Measurements from ENCODE around the gene PLEKHG1.

The PLEKHG1 gene

DNA sequence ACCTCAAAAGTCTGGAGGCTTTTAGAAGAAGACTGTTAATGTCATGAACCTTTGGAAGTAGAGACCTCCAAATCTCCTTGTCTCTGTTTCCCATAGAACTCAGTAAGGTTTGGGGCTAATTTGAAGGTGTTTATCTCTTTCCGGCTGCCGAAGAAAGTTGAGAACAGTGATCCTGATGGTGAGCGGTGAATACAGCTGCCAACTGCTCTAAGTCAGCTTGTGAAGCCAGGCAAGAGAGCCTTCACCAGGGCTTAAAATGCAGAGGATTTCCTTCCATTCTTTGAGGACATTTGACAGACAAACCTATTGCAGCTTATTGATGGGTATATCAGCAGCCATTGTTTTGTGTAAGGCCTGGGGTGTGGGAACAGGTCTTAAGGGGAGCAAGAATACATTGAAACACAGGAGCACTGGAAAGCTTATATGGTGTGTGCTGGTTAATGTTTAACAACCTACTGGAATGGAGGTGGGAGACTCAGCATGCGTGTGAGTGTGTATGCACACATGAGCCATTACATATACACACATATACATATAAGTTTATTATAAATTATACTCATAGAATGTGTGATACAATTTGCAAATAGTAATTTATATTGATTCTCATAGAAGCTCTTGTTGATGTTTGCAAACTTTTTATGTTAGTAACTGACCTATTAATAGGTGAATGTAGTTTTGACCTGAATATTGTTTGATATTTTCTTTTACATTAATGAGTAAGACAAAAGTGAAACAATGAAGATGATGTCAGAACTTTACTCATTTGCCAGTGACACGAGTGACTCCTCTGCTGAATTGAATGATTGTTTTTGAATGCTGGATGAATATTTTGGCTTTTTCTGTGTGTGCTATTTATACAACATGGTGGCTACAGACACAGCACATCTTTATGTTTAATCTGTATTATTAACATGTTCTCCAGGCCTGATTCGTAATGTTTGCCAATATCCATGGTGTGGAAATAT, 18.1 kb downstream of the PLEKHG1 start:
- DNase-seq (ENCODE audit: low read depth in 2 of 2, low spot score in 1 of 2), result no peak

GRCh38 chr6:150619275-150619674, 19.6 kb downstream of the PLEKHG1 start:
- no peak for DNase-seq (ENCODE audit: low read depth in 2 of 2, low spot score in 1 of 2)

DNA sequence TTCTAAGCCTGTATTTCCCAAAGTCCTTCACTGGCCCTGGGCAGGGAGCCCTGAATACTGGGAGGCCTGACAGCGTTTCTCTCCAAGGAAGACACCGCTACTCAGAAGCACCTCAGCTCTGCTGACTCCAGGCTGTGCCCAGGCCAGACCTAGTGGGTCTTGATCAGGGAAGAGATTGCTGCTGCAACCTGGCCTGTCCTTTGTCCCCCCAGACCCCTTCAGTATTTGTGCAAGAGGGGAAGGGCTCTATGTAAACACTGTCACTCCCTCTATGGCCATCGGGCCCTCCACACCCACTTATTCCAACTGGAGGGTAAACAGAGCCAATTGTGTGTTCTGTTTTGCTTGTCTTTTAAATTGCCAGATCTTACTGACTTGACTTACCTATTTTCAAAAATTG, 20.6 kb downstream of the PLEKHG1 start:
- DNase-seq (ENCODE audit: low read depth in 2 of 2, low spot score in 1 of 2), result no peak

- no peak for DNase-seq (ENCODE audit: low read depth in 2 of 2, low spot score in 1 of 2)
Measured at GRCh38 chr6:150620763-150621162, 21.1 kb downstream of the PLEKHG1 start.

- DNase-seq (ENCODE audit: low read depth in 2 of 2, low spot score in 1 of 2), result no peak
Measured at GRCh38 chr6:150622476-150622875, 22.8 kb downstream of the PLEKHG1 start.

DNA sequence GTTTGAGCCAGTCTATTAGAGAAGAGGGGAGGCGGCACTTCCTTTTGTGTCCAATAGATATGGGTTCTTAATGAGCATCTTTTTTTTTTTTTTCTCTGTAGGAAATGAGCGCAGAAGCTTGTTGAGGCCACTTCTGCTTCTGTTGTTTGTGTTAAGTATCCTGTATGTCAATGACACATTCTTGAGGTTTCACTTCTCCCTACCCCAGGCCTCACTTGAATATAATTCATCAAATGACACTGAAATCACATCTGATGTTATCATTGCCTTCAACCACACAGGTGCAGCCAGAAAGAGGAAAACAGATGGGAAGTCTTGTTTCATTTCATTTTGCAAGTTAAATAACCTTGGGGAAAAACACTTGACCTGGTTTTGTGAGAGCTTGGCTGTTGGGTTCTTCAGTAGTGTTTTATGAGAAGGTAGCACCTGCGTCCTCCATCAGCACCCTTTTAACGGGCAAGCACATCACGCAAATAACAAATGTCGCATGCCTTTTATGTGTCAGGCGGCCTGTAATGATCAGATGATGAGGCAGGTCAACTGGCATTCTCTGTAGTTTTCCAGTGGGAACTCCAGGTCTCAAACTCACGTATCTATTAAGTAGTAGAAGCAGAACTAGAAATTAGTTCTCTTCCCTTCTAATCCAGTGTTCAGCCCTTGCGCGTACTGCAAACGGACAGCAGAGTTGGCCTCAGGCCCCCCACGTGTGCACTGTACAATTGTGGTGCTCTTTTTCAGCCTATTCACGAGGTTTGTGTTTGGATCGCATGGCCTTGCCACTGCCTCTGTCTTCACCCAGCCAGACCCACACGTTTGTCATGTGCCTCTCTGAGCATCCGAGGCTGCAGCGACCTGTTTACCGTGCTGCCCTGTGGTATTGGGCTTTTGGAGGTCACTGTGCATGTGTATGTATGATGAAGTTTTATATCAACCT, 23.5 kb downstream of the PLEKHG1 start:
- no peak for DNase-seq (ENCODE audit: low read depth in 2 of 2, low spot score in 1 of 2)

- DNase-seq (ENCODE audit: low read depth in 2 of 2, low spot score in 1 of 2), result no peak
Measured at GRCh38 chr6:150624191-150624590, 24.5 kb downstream of the PLEKHG1 start.

GRCh38 chr6:150625927-150626326, 26.2 kb downstream of the PLEKHG1 start:
- DNase-seq (ENCODE audit: low read depth in 2 of 2, low spot score in 1 of 2), result no peak

GRCh38 chr6:150627154-150627553, 27.5 kb downstream of the PLEKHG1 start:
- no peak for DNase-seq (ENCODE audit: low read depth in 2 of 2, low spot score in 1 of 2)

DNA sequence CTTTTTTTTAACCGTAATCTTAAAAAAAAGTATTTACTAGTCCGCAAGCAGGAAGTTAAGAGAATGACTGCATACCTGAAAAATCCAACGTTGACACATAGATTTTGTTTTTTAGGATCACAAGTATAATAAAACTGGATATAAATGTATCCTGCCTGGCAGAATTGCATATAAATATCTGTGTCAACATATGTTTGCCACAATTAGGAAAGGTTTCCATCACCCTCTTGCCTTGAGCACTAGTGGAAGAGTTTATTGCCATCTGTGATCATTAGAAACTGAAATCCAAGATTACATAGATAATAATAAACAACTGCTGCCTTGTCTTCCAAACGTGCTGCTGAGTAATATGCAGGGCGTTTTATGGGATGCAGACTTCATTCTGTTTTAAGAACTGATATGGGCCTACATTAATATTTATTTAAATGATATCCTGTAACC, 27.9 kb downstream of the PLEKHG1 start:
- DNase-seq (ENCODE audit: low read depth in 2 of 2, low spot score in 1 of 2), result no peak

- no peak for DNase-seq (ENCODE audit: low read depth in 2 of 2, low spot score in 1 of 2)
Measured at GRCh38 chr6:150628908-150629307, 29.2 kb downstream of the PLEKHG1 start.

DNA sequence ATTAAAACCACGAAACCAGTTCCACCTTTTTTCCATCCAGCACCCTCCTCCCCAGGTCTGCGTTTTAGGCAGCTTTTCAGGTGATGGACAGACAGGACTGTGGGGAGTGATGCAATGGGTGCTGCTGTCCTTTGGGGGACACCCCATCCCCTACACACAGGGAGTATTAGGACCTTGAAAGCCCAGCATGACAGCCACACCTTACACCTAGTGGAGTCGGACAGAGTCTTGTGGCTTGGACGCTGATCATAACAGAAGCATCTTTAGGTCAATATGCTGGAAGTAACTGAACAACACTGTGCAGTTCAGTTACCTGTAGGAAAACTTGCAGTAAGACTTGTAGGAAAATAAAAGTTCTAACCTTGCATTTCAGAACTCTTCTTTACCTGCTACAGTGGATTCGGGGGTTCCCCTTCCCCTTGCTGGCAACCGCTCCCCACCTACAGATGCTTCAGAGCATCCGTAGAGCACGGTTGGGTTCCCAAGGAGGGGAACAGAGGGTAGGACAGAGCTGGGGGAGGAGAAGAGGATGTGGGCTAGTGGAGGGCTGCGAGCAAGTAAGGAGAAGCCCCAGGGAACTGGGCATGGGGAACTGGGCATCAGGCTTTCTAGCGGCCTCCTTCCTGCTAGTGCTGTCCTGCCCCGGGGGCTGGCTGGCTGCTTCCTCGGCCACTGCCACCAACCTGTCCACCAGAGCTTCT, 31.7 kb downstream of the PLEKHG1 start:
- no peak for DNase-seq (ENCODE audit: low read depth in 2 of 2, low spot score in 1 of 2)

DNA sequence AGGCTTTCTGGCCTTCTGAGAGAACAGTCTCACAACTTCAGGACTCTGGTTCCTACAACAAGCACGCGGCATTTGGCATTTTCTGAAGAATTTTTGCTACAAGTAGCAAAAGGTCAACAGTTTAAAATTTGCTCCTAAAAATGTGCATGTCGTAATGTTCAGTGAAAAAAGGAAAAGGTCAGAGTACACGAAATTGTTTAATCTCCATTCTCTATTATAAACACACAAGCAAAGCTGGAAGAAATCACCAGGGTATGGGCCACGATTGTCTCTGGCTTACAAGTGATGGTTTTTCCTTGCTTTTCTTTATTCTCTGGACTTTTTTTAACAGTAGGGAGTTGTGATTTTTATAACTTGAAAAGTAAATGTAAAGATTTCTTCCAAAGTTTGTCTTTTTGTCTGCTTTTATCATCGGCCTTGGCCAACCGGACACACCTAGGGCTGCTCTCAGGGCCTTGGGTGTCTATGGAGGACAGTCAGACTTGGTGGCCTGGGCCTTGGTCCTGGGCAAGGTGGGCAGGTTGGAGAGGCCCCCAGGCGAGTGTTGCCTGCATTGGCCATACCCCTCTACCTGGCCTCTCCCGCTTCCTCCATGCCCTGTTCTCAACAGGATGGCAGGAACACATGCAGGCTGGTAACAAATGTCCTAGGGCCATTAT, 32.4 kb downstream of the PLEKHG1 start:
- no peak for DNase-seq (ENCODE audit: low read depth in 2 of 2, low spot score in 1 of 2)

- no peak for DNase-seq (ENCODE audit: low read depth in 2 of 2, low spot score in 1 of 2)
Measured at GRCh38 chr6:150632785-150633485, 33.2 kb downstream of the PLEKHG1 start.

- no peak for DNase-seq (ENCODE audit: low read depth in 2 of 2, low spot score in 1 of 2)
Measured at GRCh38 chr6:150633486-150633834, 33.8 kb downstream of the PLEKHG1 start.

- DNase-seq (ENCODE audit: low read depth in 2 of 2, low spot score in 1 of 2), result no peak
Measured at GRCh38 chr6:150634176-150634963, 34.7 kb downstream of the PLEKHG1 start.

- no peak for DNase-seq (ENCODE audit: low read depth in 2 of 2, low spot score in 1 of 2)
Measured at GRCh38 chr6:150634964-150635292, 35.2 kb downstream of the PLEKHG1 start.

DNA sequence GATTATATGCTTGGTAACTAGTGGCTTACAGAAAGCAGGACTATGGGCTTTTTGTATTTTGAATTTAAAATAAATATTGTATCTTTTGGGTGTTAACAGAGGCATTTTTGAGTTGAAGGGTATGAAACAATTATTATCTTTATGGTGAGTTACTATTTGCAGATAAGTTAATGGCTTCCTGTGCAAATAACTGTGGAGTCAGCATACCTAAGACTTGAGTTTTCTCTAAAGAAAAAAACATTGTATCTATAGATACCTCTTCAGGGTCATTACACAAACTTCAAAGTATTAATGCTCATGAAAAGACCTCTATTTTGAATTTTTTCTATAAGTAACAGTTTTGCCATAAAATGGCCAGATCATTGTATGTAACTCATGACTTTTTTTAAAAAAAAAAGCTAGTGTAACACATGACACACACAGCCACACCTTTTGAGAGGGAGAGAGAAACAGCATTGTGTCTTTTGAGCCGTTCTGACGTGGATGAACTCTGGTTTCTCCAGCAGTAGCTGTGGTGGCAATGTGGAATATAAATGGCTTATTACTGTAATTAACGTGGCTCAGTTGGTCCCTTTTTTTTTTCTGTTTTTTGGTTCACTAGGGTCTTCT, 36.3 kb downstream of the PLEKHG1 start:
- DNase-seq (ENCODE audit: low read depth in 2 of 2, low spot score in 1 of 2), result no peak

- DNase-seq (ENCODE audit: low read depth in 2 of 2, low spot score in 1 of 2), result no peak
Measured at GRCh38 chr6:150636808-150637207, 37.1 kb downstream of the PLEKHG1 start.

Measured in stimulated activated CD8-positive, alpha-beta memory T cell treated with anti-CD3 and anti-CD28 coated beads, Interleukin-4, amount 100 ng/mL, for 4 hours (primary cell).